ENCODE results near the gene ILF3. TPM values are rescaled to one million over a fixed set of nuclear protein-coding genes. Genes with fewer than 3 reads are reported as not detected.

The ILF3 gene
- polyA plus RNA-seq, 2 of the 4 experiments (the other 2 are of a cell fraction), result 142 to 197 TPM

DNA sequence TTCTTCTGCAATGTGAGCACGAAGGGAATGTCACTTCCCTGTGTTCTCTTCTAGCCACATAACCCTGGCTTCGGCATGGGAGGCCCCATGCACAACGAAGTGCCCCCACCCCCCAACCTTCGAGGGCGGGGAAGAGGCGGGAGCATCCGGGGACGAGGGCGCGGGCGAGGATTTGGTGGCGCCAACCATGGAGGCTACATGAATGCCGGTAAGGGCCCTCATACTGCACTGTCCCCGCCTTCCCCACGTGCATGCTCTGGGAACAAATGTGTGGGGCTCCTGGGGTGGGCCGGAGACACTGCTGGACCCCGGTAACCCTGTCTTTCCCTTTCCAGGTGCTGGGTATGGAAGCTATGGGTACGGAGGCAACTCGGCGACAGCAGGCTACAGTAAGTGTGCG, 29.4 kb downstream of the ILF3 start:
- no peaks in the 10 kb centered on the region for H3K9me3 ChIP-seq
- POLR2A ChIA-PET, result no interaction called here
- DNase-seq (ENCODE audit: low read depth in 1 of 2, low spot score in 1 of 2), result no peak
- TF ChIP-seq ZSCAN20 (CRISPR knock-in tag; IDR thresholded peaks at IDR 0.05), result no peak
- TF ChIP-seq KDM1A (IDR thresholded peaks at IDR 0.05; ENCODE audit: low read depth), result no peak
- no peak for TF ChIP-seq CBX2 (IDR thresholded peaks at IDR 0.05; ENCODE audit: borderline replicate concordance, low read depth)
- TF ChIP-seq TFCP2L1 (CRISPR knock-in tag; IDR thresholded peaks at IDR 0.05), result no peak
- TF ChIP-seq CBX8 (IDR thresholded peaks at IDR 0.05), result no peak
- TF ChIP-seq ESRRA (IDR thresholded peaks at IDR 0.05; ENCODE audit: borderline replicate concordance, low read length), result no peak
- TF ChIP-seq BHLHE40 (IDR thresholded peaks at IDR 0.05; ENCODE audit: low read depth, low read length), result no peak
- TF ChIP-seq, protein P1, sequence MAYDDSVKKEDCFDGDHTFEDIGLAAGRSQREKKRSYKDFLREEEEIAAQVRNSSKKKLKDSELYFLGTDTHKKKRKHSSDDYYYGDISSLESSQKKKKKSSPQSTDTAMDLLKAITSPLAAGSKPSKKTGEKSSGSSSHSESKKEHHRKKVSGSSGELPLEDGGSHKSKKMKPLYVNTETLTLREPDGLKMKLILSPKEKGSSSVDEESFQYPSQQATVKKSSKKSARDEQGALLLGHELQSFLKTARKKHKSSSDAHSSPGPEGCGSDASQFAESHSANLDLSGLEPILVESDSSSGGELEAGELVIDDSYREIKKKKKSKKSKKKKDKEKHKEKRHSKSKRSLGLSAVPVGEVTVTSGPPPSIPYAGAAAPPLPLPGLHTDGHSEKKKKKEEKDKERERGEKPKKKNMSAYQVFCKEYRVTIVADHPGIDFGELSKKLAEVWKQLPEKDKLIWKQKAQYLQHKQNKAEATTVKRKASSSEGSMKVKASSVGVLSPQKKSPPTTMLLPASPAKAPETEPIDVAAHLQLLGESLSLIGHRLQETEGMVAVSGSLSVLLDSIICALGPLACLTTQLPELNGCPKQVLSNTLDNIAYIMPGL (CRISPR knock-in tag; IDR thresholded peaks at IDR 0.05; ENCODE audit: borderline replicate concordance), result no peak
- no peak for TF ChIP-seq RARB (CRISPR knock-in tag; IDR thresholded peaks at IDR 0.05)
- TF ChIP-seq ZNF302 (CRISPR knock-in tag; IDR thresholded peaks at IDR 0.05), result no peak
- no peak for TF ChIP-seq RNF2 (IDR thresholded peaks at IDR 0.05; ENCODE audit: borderline replicate concordance, low read depth)
- TF ChIP-seq SREBF2 (IDR thresholded peaks at IDR 0.05), result no peak
- TF ChIP-seq, protein P2, sequence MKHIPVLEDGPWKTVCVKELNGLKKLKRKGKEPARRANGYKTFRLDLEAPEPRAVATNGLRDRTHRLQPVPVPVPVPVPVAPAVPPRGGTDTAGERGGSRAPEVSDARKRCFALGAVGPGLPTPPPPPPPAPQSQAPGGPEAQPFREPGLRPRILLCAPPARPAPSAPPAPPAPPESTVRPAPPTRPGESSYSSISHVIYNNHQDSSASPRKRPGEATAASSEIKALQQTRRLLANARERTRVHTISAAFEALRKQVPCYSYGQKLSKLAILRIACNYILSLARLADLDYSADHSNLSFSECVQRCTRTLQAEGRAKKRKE (CRISPR knock-in tag; IDR thresholded peaks at IDR 0.05; ENCODE audit: low read depth), result no peak
- TF ChIP-seq CHD4 (IDR thresholded peaks at IDR 0.05; ENCODE audit: borderline replicate concordance), result no peak
- TF ChIP-seq HOXA7 (CRISPR knock-in tag; IDR thresholded peaks at IDR 0.05), result no peak
- TF ChIP-seq, protein P3, sequence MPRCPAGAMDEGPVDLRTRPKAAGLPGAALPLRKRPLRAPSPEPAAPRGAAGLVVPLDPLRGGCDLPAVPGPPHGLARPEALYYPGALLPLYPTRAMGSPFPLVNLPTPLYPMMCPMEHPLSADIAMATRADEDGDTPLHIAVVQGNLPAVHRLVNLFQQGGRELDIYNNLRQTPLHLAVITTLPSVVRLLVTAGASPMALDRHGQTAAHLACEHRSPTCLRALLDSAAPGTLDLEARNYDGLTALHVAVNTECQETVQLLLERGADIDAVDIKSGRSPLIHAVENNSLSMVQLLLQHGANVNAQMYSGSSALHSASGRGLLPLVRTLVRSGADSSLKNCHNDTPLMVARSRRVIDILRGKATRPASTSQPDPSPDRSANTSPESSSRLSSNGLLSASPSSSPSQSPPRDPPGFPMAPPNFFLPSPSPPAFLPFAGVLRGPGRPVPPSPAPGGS (IDR thresholded peaks at IDR 0.05), result no peak
- TF ChIP-seq, protein P4, sequence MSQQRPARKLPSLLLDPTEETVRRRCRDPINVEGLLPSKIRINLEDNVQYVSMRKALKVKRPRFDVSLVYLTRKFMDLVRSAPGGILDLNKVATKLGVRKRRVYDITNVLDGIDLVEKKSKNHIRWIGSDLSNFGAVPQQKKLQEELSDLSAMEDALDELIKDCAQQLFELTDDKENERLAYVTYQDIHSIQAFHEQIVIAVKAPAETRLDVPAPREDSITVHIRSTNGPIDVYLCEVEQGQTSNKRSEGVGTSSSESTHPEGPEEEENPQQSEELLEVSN (IDR thresholded peaks at IDR 0.05; ENCODE audit: borderline replicate concordance, low read depth), result no peak
- no peak for TF ChIP-seq JUN (IDR thresholded peaks at IDR 0.05)
- H3K4me3 ChIP-seq, result no peak overlapping the region
- H3K4me2 ChIP-seq, result no peak overlapping the region
- CTCF ChIA-PET, result interaction anchor here (1.2 to 1.6 kb wide), 3 partner anchors 16 to 103 kb away, joined by 4 to 6 read pairs (median 4); no protein-coding TSS in a partner anchor
- ATAC-seq, result no peak
- no peaks in the 10 kb centered on the region for H3K4me1 ChIP-seq
- WGBS (ENCODE audit: missing lambda C conversion rate), result 94% methylated on average over 17 of the region's 21 CpGs
- H3K27ac ChIP-seq, result no peak overlapping the region
- FAIRE-seq, result no peak

DNA sequence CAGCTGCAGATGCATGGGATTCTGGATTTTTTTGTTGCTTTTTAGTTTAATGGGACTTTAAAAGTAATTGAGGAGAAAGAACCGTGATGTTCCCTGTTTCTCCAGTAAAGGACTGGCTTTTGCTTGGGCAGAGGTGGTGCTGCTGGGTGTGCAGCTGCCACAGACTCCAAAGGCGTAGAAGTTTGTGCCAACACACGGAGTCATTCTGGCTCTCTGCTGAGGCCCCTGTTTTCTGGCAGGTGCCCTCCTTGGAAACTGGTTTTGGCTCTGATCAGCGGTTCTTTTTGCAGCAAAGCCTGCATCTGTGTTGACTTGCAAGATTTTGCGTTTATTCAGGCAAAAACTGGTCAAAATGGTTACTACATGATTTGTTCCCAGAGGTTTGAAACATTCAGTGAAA, 31.1 kb downstream of the ILF3 start:
- no peak for TF ChIP-seq TFCP2L1 (CRISPR knock-in tag; IDR thresholded peaks at IDR 0.05)
- ChIA-PET POLR2A (no interaction called here), CTCF (no interaction called here)
- no peak for ATAC-seq
- Histone ChIP-seq H3K4me2 (no peak overlapping the region), H3K4me3 (no peak overlapping the region), H3K4me1 (no peaks in the 10 kb centered on the region), H3K27ac (no peak overlapping the region), H3K9me3 (no peaks in the 10 kb centered on the region)
- DNase-seq (ENCODE audit: low read depth in 1 of 2, low spot score in 1 of 2), result no peak
- FAIRE-seq, result no peak
- 86% methylated on average over 5 of the region's 5 CpGs for WGBS (ENCODE audit: missing lambda C conversion rate)

DNA sequence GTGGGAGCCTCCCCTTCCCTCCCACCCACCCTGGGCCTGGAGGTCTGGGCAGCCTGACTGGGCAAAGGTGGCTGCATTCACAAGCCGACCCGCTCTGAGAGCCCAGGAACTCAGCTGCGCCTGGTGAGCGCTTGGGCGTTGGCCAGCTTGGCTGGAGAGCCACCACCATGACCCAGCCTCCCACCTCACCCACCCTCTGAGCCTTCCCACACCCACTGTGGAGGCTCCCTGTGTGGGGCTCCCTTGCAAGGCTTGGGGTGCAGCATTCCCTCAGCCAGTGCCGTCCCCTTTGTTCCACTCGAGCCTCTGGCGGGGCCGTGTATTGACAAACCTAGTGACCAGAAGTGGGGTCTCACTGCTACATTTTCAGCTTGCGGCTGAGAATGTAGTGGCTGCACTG, 32.0 kb downstream of the ILF3 start:
- FAIRE-seq (no peak), DNase-seq (ENCODE audit: low read depth in 1 of 2, low spot score in 1 of 2) (no peak), ATAC-seq (no peak)
- Histone ChIP-seq H3K4me1 (no peaks in the 10 kb centered on the region), H3K4me3 (no peak overlapping the region), H3K4me2 (no peak overlapping the region), H3K9me3 (no peaks in the 10 kb centered on the region), H3K27ac (no peak overlapping the region)
- TF ChIP-seq POLR2A (IDR thresholded peaks at IDR 0.05; ENCODE audit: low read length) (no peak), CBX2 (IDR thresholded peaks at IDR 0.05; ENCODE audit: borderline replicate concordance, low read depth) (no peak), RCOR1 (IDR thresholded peaks at IDR 0.05; ENCODE audit: low read depth, low read length) (no peak), SMC3 (IDR thresholded peaks at IDR 0.05) (no peak), MYC (IDR thresholded peaks at IDR 0.05; ENCODE audit: borderline replicate concordance, low read length) (no peak), SREBF2 (IDR thresholded peaks at IDR 0.05) (no peak), NPAS2 (CRISPR knock-in tag; IDR thresholded peaks at IDR 0.05; ENCODE audit: borderline replicate concordance) (no peak), EP300 (IDR thresholded peaks at IDR 0.05) (no peak), RNF2 (IDR thresholded peaks at IDR 0.05; ENCODE audit: borderline replicate concordance, low read depth) (no peak), HDAC2 (IDR thresholded peaks at IDR 0.05) (no peak), ESRRA (IDR thresholded peaks at IDR 0.05; ENCODE audit: borderline replicate concordance, low read length) (no peak)
- TF ChIP-seq, protein P5, sequence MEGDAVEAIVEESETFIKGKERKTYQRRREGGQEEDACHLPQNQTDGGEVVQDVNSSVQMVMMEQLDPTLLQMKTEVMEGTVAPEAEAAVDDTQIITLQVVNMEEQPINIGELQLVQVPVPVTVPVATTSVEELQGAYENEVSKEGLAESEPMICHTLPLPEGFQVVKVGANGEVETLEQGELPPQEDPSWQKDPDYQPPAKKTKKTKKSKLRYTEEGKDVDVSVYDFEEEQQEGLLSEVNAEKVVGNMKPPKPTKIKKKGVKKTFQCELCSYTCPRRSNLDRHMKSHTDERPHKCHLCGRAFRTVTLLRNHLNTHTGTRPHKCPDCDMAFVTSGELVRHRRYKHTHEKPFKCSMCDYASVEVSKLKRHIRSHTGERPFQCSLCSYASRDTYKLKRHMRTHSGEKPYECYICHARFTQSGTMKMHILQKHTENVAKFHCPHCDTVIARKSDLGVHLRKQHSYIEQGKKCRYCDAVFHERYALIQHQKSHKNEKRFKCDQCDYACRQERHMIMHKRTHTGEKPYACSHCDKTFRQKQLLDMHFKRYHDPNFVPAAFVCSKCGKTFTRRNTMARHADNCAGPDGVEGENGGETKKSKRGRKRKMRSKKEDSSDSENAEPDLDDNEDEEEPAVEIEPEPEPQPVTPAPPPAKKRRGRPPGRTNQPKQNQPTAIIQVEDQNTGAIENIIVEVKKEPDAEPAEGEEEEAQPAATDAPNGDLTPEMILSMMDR (IDR thresholded peaks at IDR 0.05), result no peak
- TF ChIP-seq, protein P3 (IDR thresholded peaks at IDR 0.05), result no peak
- TF ChIP-seq, protein P2 (CRISPR knock-in tag; IDR thresholded peaks at IDR 0.05; ENCODE audit: low read depth), result no peak
- ChIA-PET POLR2A (no interaction called here), CTCF (no interaction called here)
- WGBS (ENCODE audit: missing lambda C conversion rate), result 100% methylated on average over 5 of the region's 10 CpGs
